ENCODE data around the gene SLC35B2.

Gene SLC35B2, protein sequence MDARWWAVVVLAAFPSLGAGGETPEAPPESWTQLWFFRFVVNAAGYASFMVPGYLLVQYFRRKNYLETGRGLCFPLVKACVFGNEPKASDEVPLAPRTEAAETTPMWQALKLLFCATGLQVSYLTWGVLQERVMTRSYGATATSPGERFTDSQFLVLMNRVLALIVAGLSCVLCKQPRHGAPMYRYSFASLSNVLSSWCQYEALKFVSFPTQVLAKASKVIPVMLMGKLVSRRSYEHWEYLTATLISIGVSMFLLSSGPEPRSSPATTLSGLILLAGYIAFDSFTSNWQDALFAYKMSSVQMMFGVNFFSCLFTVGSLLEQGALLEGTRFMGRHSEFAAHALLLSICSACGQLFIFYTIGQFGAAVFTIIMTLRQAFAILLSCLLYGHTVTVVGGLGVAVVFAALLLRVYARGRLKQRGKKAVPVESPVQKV

DNA sequence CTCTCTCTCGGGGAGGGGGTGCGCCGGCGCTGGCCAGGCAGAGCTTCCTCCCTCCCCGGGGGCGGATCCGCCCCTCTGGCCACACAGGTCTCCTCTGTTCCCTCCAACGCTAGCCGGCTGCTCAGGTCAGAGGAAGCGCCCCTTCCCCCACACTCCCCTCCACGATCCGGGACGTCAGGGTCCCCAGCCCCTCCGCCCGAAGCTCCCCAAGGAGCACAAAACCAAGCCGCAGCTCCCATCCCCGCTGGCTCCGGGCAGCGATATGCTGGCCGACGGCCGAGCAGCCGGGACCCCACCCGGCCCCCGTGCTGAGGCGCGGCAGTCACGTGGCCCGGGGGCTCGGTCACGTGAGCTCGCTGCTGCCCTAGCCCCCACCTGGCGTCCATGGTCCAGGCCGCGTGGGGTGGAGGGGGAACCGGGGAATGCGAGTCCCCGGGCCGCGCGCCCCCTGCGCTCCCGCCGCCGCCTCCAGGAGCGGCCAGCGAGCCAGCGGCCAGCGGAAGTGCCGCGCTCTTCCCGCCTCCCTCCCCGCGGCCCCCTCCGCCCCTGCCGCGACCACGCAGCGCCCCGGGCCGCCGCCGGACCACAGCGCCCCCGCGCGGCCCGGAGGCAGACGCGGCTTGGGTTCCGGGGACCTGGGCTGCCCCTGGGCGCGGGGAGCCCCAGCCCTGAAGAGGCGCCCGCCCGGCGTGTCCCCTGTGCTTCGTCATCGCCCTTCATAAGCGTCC, at the start of gene SLC35B2:
Gene SLC35B2, minus strand, starts transcription at position 504 of the 728 bp plus-strand sequence. Its CDS starts 118 bp downstream, at position 386.
- peak; percentile 60 for DNase-seq

DNA sequence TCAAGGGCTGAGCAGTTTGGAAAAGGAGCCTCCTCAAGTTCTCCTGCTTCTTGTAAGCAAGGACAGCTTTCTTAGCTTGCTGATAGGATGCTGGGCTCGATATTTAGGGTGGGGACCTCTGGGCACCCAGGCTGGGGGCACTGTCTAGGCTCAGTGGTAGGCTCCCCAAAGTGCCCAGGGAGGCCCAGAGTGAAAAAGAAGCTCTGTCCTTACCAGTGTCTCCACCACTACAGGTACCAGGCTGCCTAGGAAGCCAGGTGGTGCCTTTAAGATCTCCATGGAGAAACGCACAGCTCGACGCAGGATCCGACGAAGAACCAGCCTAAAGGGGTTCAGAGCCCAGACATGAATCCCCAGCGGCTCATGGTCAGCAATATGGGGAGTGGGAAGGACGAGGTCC, 49.4 kb upstream of the SLC35B2 start:
- no peak for DNase-seq

DNA sequence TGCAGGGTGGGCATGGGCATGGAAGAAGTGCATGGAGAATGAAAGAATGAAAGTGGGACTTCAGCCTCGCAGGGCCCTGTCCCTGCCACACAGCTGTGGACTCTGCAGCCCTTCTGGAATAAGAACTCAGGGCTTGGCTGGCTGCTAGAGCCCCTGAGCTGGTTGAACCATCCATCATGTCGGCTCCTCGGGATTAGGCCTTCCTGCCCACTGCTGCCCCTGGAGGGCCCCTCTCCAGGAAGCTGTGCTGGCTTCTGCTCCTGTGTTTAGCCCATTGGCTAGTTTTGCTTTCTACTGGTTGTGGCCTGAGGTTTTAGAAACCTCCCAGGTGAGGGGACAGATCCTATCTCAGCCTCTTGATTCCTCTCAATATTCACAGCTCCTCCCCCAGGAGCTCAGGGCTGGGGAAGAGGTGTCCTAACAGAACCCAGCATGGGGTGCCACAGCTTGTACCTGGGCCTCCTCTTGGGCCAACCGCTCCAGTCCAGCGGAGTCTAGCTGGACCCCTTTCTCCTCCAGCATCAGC, 47.9 kb upstream of the SLC35B2 start:
- DNase-seq: no peak

DNA sequence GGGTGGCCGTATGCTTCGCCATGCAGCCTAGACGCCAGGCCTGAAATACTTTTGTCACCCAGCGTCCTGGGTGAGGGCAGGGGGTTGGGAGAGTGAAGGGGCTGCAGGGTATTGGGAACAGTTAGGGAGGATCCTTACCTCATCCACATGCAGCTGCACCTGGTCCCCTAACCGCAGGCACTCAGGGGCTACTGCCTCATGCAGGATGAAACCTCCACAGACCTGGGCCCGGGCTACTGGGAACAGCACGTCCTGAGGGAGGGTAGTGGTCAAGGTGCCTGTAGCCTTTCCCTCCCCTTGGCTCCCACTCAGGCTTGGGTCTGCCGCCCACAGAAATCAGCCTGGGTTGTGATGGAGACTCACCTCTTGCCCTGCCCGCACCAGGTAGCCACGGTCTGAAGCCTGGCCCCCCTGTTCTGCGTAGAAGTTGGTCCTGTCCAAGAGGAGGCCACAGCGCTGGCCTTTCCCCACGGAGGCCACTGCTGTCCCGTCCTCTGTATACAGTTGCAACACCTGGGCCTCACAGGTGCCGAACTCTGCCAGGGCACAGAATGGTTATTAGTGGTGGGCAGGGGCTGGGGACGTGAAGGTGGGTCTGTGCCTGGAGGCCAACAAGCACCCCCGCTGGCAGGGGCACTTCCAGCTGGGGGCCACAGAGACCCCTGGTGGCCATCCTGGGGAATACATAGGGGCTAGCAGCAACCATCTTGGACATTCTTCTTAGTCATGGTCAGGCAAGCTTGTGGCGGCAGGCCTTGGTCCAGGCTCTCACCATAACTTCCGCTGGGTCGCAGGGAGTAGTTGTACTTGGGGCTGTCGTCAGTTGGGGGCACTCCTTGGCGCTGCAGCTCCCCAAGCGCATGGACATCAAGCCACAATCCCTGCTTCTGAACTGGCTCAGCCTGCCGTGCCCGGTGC, 47.2 kb upstream of the SLC35B2 start:
- DNase-seq: peak; percentile 33

DNA sequence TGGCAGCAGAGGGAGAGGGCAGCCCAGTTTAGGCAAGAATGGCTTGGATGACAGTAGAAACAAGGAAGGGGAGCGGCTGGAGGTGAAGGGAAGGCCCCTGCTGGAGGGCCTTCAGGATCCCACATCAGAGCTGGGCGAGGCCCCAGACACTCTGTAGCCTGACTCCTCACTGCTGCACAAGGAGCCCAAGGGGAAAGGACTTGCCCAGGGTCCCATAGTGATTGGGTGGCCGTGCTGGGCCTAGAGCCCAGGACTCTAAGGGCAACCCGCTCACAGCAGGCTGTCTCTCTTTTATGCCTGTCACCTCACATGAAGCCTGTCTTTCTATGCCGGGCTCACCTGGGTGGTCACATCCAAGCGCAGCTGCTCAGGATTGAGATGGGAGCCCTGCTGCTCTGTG, 46.5 kb upstream of the SLC35B2 start:
- no peak for DNase-seq

DNA sequence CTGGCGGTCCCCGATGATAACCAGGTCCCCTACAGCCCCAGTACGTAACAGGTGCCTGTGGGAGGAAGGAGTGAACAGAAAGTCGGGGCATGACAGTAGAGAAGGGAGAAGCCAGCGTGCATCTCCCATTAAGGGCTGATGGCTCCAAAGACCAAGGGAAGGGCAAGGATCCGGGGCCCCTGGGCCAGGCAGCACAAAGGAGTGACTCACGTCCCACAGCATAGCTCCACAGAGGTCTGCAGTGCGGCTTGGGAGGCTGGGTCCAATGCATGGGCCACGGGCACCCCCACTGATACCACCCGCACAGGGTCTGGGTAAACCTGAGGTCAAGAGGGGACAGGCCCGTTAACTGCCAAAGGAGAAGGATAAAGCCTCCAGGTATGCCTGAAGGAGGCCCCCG, 45.5 kb upstream of the SLC35B2 start:
- DNase-seq: no peak

DNA sequence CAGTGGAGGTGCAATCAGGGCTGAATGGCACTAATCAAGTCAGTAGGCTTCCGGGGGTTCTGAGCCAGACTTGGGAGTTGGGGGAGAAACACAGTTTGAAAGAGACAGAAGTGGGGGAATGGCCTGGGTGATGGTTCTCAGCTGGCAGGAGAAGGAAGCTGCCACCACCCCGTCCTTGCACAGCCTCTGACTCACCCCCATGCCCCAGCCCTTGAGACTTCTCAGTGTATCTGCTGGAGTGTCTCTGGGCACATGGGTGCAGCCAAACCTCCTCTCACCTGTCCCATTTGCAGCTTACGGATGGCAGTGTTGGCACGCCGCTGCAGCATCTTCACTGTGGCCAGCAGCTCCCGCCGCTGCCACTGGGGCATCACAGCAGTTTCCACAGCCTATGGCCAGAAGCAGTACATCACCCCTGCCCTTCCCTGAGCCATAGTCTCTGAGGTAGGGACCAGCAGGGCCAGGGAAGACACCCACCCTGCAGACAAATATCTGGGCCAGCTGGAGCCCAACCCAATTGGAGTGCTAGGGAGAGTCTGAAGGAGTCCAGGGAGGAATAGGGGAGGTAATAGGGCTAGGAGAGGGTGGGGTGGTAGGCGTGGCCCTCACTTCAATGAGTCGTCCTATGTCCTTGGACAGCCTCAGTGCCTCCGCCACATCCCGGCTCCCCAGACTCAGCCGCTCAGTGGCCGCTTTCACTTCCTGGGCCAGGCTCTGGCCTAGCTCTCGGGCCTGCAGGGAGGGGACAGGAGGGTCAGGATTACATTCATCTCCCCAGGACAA, 44.6 kb upstream of the SLC35B2 start:
- DNase-seq: no peak

DNA sequence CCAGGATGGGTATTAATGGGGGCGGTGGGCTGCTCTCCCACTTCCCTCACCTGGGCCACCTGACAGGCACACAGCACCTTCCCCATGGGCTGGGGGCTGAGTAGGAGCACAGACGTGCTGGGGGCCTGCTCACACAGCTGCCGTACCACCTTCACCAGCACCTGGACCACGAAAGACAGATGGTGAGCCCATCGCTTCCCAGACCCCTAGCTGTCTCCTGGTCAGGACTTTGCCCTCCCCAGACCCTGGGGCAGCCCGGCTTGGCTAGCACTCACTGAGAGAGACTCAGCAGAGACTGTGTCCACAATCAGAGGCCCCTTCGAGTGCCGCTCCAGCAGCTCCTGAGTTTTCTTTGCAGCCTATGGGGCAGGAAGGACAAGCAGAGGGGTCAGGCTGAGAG, 43.8 kb upstream of the SLC35B2 start:
- no peak for DNase-seq

DNA sequence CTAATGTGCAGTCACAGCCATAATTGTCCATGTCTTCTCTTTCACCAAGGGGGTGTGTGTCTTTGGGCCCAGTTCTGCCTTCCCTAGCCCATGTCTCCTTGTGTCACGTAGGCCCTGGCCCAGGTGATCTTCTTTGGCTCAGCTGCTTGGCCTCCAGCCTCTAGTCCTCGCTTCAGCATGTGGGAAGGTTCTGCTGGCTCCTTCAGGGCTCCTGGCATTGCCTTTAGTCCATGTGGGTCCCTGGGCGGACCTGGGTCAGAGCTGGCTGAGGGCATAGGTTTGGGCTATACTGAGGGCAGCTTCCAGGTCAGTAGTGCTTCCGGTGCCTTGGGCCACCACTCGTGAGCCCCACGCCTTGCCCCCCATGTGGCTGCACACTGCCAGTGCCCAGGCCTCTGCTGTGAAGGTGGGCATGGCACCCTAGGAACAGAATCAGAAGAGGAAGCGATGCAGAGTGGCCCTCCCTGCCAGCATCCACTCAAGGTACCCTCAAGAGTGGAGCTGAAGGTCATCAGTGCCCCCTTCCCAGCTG, 43.0 kb upstream of the SLC35B2 start:
- no peak for DNase-seq

DNA sequence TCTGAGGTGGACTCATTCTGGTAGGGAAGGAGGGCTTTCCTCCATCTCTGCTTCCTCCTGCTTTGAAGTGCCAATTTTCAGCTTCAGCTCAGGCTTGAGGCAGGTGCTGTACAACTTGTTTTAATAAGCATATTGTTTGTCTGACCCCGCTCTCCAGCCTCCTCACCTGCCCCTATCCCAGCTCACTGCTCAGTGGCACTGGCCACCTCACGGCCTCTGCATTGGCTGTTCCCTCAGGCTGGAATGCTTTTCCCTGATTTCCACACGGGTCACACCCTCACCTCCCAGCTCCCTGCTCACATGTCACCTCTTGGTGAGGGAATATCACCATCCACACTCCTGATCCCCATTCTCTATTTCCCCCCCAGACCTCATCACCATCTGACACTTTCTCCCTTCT, 41.5 kb upstream of the SLC35B2 start:
- no peak for DNase-seq

DNA sequence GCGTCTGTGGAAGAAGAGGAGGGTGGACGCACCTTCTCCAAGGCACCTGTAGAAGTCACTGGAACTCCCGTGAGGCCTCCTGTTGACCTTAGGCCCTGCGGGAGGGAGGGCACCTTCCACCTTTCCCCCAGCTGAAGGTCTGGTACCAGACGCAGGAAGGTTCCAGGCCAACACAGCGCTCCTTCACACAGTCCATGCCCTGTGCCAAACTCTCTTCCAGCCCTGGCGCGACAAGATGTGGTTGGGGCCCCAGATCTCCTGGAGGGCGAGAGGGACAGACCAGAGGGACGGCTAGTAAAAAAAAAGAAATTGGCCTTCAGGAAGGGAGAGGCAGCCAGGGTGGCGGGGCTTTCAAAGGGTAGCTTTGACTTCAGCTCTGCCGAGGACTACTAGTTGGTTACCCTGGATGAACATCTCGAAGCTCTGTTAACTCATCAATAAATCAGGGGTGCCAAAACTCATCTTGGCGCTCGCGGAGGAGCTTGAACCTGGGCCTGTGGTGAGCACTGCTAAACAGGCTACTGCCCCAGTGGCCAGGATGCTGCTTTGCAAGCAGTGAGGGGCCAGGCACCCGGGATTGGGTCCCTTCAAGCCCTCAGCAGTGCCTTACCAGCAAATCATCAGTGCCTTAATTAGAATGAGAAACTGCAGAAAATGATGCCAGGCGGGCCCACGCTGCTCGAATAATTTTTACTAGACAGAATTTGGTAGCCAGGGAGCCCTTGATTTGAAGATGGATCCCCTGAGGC, 40.9 kb upstream of the SLC35B2 start:
- DNase-seq: no peak

DNA sequence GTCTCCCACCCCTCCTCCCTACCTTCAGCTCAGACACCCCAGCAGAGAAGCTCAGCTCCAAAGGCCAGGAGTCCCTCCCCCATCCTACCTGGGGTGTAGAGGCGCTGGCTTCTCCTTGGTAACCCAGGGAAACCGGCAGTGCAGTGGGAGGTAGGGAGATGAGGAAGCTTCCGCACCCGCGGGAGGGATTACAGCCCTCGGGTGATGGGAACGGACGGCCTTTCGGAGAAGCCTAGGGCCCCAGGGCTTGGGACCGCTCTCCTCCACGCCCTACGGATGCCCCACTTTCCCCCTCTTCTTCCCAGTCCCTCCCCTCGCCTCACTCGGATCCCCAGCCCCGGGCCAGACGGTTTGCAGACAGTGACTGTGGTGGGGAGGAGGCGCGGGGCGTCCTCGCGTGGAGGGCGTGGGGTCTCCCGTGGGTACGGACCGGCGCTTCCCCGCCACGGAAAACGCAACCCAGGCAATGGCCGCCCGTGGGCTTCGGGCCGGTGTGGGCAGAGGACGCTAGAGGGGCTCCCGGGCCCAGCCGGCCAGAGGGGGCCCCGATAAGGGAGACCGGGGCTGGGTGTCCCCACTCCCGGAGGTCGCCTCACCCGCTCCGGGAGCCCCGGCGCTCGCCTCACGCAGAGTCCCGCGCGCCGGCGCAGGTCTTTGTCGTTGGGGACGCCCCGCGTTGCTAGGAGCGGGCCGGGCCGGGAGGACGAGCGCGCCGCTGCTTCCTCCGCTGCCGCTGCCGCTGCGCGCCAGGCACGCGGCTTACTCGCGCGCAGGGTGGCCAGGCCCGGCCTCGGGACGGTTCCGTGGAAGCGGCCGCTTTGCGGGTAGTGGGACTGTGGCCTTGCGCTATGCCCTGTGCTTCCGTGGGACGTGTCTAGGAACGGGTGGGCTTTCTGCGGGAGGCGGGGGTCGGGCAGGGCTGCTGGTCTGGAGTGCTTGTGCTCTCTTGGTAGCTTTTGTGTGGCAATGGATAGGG, 40.0 kb upstream of the SLC35B2 start:
- peak; percentile 16 for DNase-seq

DNA sequence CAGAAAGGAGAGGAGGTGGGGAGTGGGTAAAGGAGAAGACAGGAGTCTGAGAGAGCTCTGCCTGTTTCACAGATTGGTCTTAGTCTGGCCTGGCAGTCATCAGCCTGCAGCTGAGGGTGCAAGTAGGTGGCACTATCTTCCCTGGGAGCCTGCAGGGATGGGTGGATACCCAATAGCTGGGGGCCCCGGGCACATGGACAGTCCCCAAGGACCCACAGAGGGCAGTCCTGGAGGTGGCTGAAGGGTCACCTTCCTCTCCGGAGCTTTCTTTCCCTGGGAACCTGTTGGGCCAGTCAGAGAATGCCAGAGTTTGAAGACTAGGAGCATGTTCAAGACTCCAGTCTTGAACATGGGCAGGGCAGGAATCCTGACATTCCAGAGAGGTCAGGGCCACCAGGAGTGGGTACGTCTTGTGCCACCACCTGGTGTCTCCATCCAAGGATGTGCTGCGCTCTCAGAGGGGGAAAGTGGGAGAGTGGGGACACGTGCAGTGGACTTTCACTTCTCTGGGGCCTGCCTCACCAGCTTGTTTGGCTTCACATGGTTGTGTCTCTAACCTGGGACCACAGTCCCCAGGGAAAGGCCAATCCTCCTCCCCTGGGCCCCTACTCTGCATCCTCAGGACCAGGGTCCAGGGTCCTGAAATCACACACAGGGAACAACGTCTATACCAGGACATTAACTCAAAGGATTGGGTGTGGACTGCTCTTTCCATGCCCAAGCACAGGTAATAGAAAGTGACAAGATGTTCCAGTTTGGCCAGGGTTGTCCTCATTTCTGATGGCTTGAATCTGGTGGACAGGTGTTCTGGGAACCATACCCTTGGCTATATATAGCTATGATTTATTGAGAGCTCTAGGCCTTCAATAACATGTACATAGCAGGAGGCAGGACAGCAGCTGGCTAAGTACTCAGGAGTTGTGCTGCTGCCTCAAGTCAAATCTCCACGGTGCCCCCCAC, 37.8 kb upstream of the SLC35B2 start:
- DNase-seq: no peak

DNA sequence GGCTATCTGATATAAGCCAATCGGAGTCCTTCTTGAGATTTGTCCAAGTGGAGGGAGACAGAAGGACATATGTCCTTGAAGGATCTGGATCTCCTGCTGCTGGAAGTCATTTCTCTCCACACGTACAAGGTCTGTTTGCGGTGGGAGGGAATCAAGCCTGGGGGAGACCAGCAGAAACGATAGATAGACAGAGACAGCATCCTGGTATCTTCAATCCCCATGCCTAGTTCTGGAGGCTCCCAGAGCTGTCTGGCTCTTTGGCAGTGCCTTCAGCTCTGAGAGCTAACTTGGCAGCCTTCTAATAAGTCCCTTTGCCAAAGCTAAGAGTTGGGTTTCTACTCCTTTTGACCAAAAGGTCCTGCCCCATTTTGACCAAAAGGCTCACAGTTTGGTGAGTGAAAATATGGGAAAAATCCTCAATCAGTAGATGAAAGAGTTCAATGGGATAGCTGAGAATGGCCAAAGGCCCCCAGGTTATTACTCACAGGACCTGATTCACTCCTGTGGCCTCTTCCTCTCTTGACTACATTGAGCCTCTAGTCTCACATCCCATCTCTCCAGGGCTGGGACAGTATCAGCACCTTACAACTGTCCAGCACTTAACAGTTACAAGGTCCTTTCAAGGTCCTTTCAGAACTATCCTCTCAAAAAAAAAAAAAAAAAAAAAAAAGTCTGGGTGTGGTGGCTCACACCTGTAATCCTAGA, 35.5 kb upstream of the SLC35B2 start:
- DNase-seq: no peak

DNA sequence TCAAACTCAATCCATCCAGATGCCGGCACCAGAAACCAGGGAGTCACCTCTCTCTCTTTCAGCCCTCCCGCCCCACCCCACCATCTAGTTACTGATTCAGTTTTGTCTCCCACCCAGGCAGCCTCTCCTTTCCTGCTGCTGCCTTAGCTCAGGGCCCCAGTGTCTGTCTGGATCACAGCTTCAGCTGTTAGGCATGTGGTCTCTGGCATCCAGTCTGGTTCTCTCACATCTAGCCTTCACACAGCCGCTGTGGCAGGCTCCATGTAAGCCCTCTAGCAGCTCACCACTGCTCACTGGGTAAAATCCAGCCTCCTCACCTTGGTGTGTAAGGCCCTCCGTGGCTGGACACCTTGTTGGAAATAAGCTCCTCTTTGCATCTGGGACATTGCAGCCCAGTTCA, 34.5 kb upstream of the SLC35B2 start:
- no peak for DNase-seq

DNA sequence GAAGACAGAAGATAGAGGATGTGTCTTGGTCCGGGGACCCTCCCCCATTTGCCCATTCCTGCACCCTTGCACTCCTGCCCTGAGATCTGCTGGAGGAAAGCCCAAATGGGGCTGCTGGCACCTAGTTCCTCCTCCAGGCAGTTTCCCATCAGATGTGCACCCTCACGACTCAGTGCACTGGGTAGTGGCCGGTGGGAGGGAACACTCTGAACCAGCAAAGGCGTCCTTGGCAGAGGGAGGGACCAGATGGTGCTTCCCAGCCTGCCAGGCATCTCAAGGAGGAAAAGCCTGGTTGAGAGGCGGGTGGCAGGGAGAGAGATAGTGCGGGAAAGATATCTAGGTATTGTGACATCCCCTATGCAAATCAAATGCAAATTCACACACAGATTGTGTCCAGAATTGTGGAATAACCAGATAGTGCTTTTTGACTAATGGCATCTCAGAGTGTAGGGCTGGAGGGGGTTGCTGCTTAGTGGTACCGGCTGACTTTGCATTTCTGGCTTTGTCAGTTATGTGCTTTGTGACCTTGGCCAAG, 32.5 kb upstream of the SLC35B2 start:
- no peak for DNase-seq

DNA sequence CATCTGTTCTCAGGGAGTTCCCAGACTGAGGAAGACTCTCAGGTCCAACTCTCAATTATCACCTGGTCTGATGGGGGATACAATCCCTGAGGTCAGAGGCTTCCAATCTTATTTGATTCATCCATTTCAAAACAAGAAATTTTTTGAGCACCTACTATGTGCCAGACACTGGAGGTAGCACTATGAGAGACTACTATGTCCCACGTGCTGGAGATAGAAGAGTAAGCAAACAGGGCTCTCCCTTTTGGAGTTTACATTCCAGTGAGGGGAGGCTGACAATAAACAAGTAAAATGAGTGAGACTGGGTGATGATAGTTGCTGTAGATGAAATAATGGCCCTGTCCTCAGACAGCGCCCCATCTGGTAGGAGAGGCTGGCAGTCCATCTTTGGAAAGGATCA, 29.4 kb upstream of the SLC35B2 start:
- DNase-seq: no peak

DNA sequence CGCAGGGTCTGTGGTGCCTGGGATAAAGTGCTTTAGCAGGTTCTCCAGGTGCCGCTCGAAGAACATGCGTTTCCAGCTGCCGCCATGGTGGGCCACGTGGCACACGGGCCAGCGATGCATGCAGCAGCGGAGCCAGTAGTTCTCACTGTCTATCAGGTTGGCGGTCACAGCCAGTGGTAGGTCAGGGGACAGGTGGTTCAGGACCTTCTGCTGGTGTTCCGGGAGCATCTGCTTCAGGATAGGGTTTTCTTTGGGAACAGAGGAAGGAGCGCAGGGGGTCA, 28.9 kb upstream of the SLC35B2 start:
- DNase-seq: no peak

Measured in fibroblast of upper back skin (primary cell).